ENCODE results near the gene GNA12.
"Not testable (repeated sequence)": the region's sequence is repeated elsewhere in the genome, so short reads cannot be mapped to it uniquely, and the experiment has no call there.

The GNA12 gene

GRCh38 chr7:2687881-2688318 is 156.2 kb downstream of the GNA12 start, which contains the start of gene AMZ1:
Gene AMZ1, plus strand, starts transcription at chr7:2688202. Its CDS starts 12,250 bp downstream, at chr7:2700452.
- Mint-ChIP-seq H3K27ac (peak within 1 kb of the TSS; percentile 28), H3K36me3 (no peaks in the 10 kb centered on the region), H3K9me3 (no peaks in the 10 kb centered on the region), H3K27me3 (peaks cover 63% of the 10 kb centered on the region), H3K4me3 (peak within 1 kb of the TSS; percentile 69), H3K4me1 (peaks cover 40% of the 10 kb centered on the region)
- ATAC-seq, result no peak

- no peak for ATAC-seq
- peak overlapping the region; percentile 26 for H3K4me3 Mint-ChIP-seq
- peaks cover 68% of the 10 kb centered on the region for H3K27me3 Mint-ChIP-seq
- no peaks in the 10 kb centered on the region for H3K9me3 Mint-ChIP-seq
- no peaks in the 10 kb centered on the region for H3K36me3 Mint-ChIP-seq
- peaks cover 36% of the 10 kb centered on the region for H3K4me1 Mint-ChIP-seq
- no peak overlapping the region for H3K27ac Mint-ChIP-seq
These were observed 156.7 kb downstream of the GNA12 start for GRCh38 chr7:2687338-2687869.

GRCh38 chr7:2686101-2686500 is 158.0 kb downstream of the GNA12 start:
- H3K27me3 Mint-ChIP-seq, result peaks cover 71% of the 10 kb centered on the region
- no peaks in the 10 kb centered on the region for H3K9me3 Mint-ChIP-seq
- H3K4me3 Mint-ChIP-seq, result no peak overlapping the region
- H3K36me3 Mint-ChIP-seq, result no peaks in the 10 kb centered on the region
- H3K4me1 Mint-ChIP-seq, result peaks cover 34% of the 10 kb centered on the region
- no peak overlapping the region for H3K27ac Mint-ChIP-seq
- ATAC-seq, result no peak

GRCh38 chr7:2684501-2684900 is 159.6 kb downstream of the GNA12 start:
- H3K36me3 Mint-ChIP-seq, result no peaks in the 10 kb centered on the region
- H3K27ac Mint-ChIP-seq, result no peak overlapping the region
- peaks cover 58% of the 10 kb centered on the region for H3K27me3 Mint-ChIP-seq
- H3K4me3 Mint-ChIP-seq, result no peak overlapping the region
- ATAC-seq, result no peak
- peaks cover 19% of the 10 kb centered on the region for H3K4me1 Mint-ChIP-seq
- H3K9me3 Mint-ChIP-seq, result no peaks in the 10 kb centered on the region

GRCh38 chr7:2681929-2682799 is 161.9 kb downstream of the GNA12 start:
- H3K4me3 Mint-ChIP-seq, result no peak overlapping the region
- peak overlapping the region; percentile 15 for H3K27ac Mint-ChIP-seq
- H3K36me3 Mint-ChIP-seq, result no peaks in the 10 kb centered on the region
- ATAC-seq, result no peak
- H3K27me3 Mint-ChIP-seq, result peaks cover 41% of the 10 kb centered on the region
- peaks cover 2% of the 10 kb centered on the region for H3K4me1 Mint-ChIP-seq
- H3K9me3 Mint-ChIP-seq, result no peaks in the 10 kb centered on the region

GRCh38 chr7:2680792-2681490 is 163.2 kb downstream of the GNA12 start:
- Mint-ChIP-seq H3K4me1 (no peaks in the 10 kb centered on the region), H3K9me3 (no peaks in the 10 kb centered on the region), H3K27ac (peak overlapping the region; percentile 3), H3K36me3 (no peaks in the 10 kb centered on the region), H3K27me3 (peaks cover 37% of the 10 kb centered on the region), H3K4me3 (no peak overlapping the region)
- ATAC-seq, result peak; percentile 68

GRCh38 chr7:2680256-2680655 is 163.9 kb downstream of the GNA12 start:
- Mint-ChIP-seq H3K4me1 (no peaks in the 10 kb centered on the region), H3K9me3 (no peaks in the 10 kb centered on the region), H3K27me3 (peaks cover 37% of the 10 kb centered on the region), H3K27ac (no peak overlapping the region), H3K36me3 (no peaks in the 10 kb centered on the region), H3K4me3 (no peak overlapping the region)
- no peak for ATAC-seq

GRCh38 chr7:2679135-2680127 is 164.7 kb downstream of the GNA12 start:
- peaks cover 36% of the 10 kb centered on the region for H3K27me3 Mint-ChIP-seq
- H3K4me3 Mint-ChIP-seq, H3K9me3 Mint-ChIP-seq, H3K36me3 Mint-ChIP-seq, H3K27ac Mint-ChIP-seq, H3K4me1 Mint-ChIP-seq: not testable (repeated sequence)
- ATAC-seq, result peak; percentile 34

- not testable (repeated sequence) for H3K4me3 Mint-ChIP-seq, H3K9me3 Mint-ChIP-seq, ATAC-seq, H3K4me1 Mint-ChIP-seq, H3K27ac Mint-ChIP-seq, H3K36me3 Mint-ChIP-seq
- H3K27me3 Mint-ChIP-seq, result peaks cover 26% of the 10 kb centered on the region
These were observed 165.7 kb downstream of the GNA12 start for GRCh38 chr7:2678454-2678853.

Measured in stimulated activated memory B cell treated with anti-CD40 and anti-IgM and Interleukin-4, amounts not matched to agents 10 μg/mL and 1 μg/mL and 100 μg/mL, for 72 hours (primary cell).